Left ventricle myocardium superior (tissue), 1 donor: Measurements from ENCODE around the gene MORN4. TPM values are rescaled to one million over a fixed set of nuclear protein-coding genes. Genes with fewer than 3 reads are reported as not detected.

Experiments used
- total RNA-seq: library from RNA; stranded (reverse); fragmentation: NEBNext Ultra II Directional; extraction: Animal tissue kit (Norgen Biotek cat#: 25700); gene quantifications from one replicate; pipeline ENCODE4 v1.2.1, GENCODE V29; 2021
- donor health status: DM: no; HTN: yes; CAD: no; lungs with severe emphysema.

MORN4 gene
- total RNA-seq, 1 donor from 2014 or later: 8.7 TPM

Other genes starting within 250 kb of the MORN4 start
- gene RRP12, start 232.2 kb downstream of the MORN4 start, total RNA-seq: 11.6 TPM
- gene PGAM1, start 207.3 kb downstream of the MORN4 start, total RNA-seq: 234 TPM
- 14.7 TPM for gene EXOSC1, start 187.5 kb downstream of the MORN4 start, total RNA-seq
- 22.2 TPM for gene ZDHHC16, start 187.3 kb downstream of the MORN4 start, total RNA-seq
- 38.4 TPM for gene MMS19, start 135.1 kb downstream of the MORN4 start, total RNA-seq
- gene UBTD1, start 134.6 kb downstream of the MORN4 start, total RNA-seq: 28.1 TPM
- gene ANKRD2, start 60.7 kb downstream of the MORN4 start, total RNA-seq: 318 TPM
- 11.9 TPM for gene HOGA1, start 49.1 kb downstream of the MORN4 start, total RNA-seq
- gene C10orf62, start 43.8 kb downstream of the MORN4 start, total RNA-seq: 0.35 TPM
- 10.2 TPM for gene PI4K2A, start 7.2 kb upstream of the MORN4 start, total RNA-seq
- 8.9 TPM for gene AVPI1, start 53.7 kb upstream of the MORN4 start, total RNA-seq
- gene MARVELD1, start 80.2 kb upstream of the MORN4 start, total RNA-seq: 7.1 TPM
- gene ZFYVE27, start 103.6 kb upstream of the MORN4 start, total RNA-seq: 13.7 TPM
- gene SFRP5, start 138.5 kb upstream of the MORN4 start, total RNA-seq: 1.3 TPM
- not detected for gene GOLGA7B, start 216.3 kb upstream of the MORN4 start, total RNA-seq